GM12878 (cell line): Measurements from ENCODE around the gene KDM2A.

Experiments
- ATF3 ChIP-seq: IDR thresholded peaks from 2 replicates; pipeline ENCODE4 v1.6.1; 2011; ENCODE audit warnings: low read depth, mild to moderate bottlenecking, low read length, moderate library complexity, borderline replicate concordance; ENCODE audit errors: extremely low read depth
- KAT2A ChIP-seq: conservative IDR thresholded peaks from 2 replicates; pipeline ENCODE4 v1.6.1; 2011; ENCODE audit warnings: low read depth, low read length; ENCODE audit not compliant: control insufficient read depth
- PBX3 ChIP-seq: IDR thresholded peaks from 2 replicates; pipeline ENCODE4 v1.6.1; 2011; ENCODE audit warnings: mild to moderate bottlenecking, low read depth, low read length, moderate library complexity; ENCODE audit not compliant: insufficient replicate concordance
- POLR2A ChIP-seq: IDR thresholded peaks from 2 replicates; pipeline ENCODE4 v1.6.1; 2011; ENCODE audit warnings: low read depth, mild to moderate bottlenecking, low read length
- SRF ChIP-seq, 2 experiments: IDR thresholded peaks; 2 replicates each; pipeline ENCODE4 v1.6.1; 2011; ENCODE audit warnings: low read depth in 2 of 2, low read length in 2 of 2, mild to moderate bottlenecking in 1 of 2, moderate library complexity in 1 of 2
- TF ChIP-seq, protein P1 (sequence below), 3 experiments: IDR thresholded peaks in 2 of 3; conservative IDR thresholded peaks in 1 of 3; 2 replicates each; pipeline ENCODE4 v1.5.1; 2011; ENCODE audit warnings: low read depth in 3 of 3, low read length in 3 of 3, mild to moderate bottlenecking in 3 of 3, control low read depth in 2 of 3, moderate library complexity in 2 of 3, inconsistent platforms in 1 of 3, mixed read lengths in 1 of 3; ENCODE audit not compliant: control insufficient read depth in 2 of 3, insufficient read depth in 1 of 3; ENCODE audit errors: extremely low read depth in 1 of 3

- TF ChIP-seq PBX3 (no peak), KAT2A (no peak), SRF (IDR thresholded peaks at IDR 0.05; ENCODE audit: low read depth in 2 of 2, low read length in 2 of 2) (no peak), ATF3 (no peak), POLR2A (no peak)
- TF ChIP-seq, protein P1, sequence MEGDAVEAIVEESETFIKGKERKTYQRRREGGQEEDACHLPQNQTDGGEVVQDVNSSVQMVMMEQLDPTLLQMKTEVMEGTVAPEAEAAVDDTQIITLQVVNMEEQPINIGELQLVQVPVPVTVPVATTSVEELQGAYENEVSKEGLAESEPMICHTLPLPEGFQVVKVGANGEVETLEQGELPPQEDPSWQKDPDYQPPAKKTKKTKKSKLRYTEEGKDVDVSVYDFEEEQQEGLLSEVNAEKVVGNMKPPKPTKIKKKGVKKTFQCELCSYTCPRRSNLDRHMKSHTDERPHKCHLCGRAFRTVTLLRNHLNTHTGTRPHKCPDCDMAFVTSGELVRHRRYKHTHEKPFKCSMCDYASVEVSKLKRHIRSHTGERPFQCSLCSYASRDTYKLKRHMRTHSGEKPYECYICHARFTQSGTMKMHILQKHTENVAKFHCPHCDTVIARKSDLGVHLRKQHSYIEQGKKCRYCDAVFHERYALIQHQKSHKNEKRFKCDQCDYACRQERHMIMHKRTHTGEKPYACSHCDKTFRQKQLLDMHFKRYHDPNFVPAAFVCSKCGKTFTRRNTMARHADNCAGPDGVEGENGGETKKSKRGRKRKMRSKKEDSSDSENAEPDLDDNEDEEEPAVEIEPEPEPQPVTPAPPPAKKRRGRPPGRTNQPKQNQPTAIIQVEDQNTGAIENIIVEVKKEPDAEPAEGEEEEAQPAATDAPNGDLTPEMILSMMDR (IDR thresholded peaks at IDR 0.05 in 2 of 3, conservative IDR thresholded peaks at IDR 0.05 in 1 of 3; ENCODE audit: control insufficient read depth in 2 of 3, extremely low read depth in 1 of 3, insufficient read depth in 1 of 3, low read depth in 3 of 3, low read length in 3 of 3) = no peak
Observed at GRCh38 chr11:67251841-67252240, 132.8 kb downstream of the KDM2A start.
